Lung (tissue), 12 donors: ENCODE data around the gene ETV7. TPM values are rescaled to one million over a fixed set of nuclear protein-coding genes. Genes with fewer than 3 reads are reported as not detected.

Experiments
- ATAC-seq: fragments of 200-7000 bp; cut with Tn5 transposase; one replicate; pipeline ENCODE4 v1.9.1; 2020; ENCODE audit warnings: moderate number of reproducible peaks; ENCODE audit not compliant: insufficient read depth, low FRiP score
- DNase-seq, 3 donors: peaks; one replicate each; pipeline ENCODE4 v3.0.0-alpha.2; 2013 to 2017
- H3K27ac ChIP-seq, 2 donors: one replicate each; pipeline ENCODE4 v1.5.1; 2013; ENCODE audit warnings: mild to moderate bottlenecking in 2 of 2, moderate library complexity in 2 of 2, control low read depth in 1 of 2, inconsistent platforms in 1 of 2, low read depth in 1 of 2, low read length in 1 of 2
- H3K27me3 ChIP-seq, 3 donors: one replicate each; pipeline ENCODE4 v1.5.1; 2013; ENCODE audit warnings: low read length in 2 of 3; ENCODE audit not compliant: control insufficient read depth in 3 of 3, insufficient read depth in 3 of 3
- H3K36me3 ChIP-seq, 4 donors: one replicate each; pipeline ENCODE4 v1.5.1; 2013; ENCODE audit warnings: low read length in 4 of 4, mild to moderate bottlenecking in 1 of 4, moderate library complexity in 1 of 4; ENCODE audit not compliant: control insufficient read depth in 4 of 4, insufficient read depth in 4 of 4
- H3K4me1 ChIP-seq, 5 donors: one replicate each; pipeline ENCODE4 v1.5.1; 2013; ENCODE audit warnings: low read length in 5 of 5, mild to moderate bottlenecking in 2 of 5, moderate library complexity in 1 of 5; ENCODE audit not compliant: control insufficient read depth in 5 of 5, insufficient read depth in 5 of 5
- H3K4me3 ChIP-seq: one replicate; pipeline ENCODE4 v1.5.1; 2013; ENCODE audit warnings: mild to moderate bottlenecking, control low read depth, moderate library complexity
- H3K9ac ChIP-seq, 2 donors: one replicate each; pipeline ENCODE4 v1.5.1; 2013; ENCODE audit warnings: low read length in 2 of 2, control low read depth in 1 of 2; ENCODE audit not compliant: insufficient read depth in 1 of 2
- H3K9me3 ChIP-seq, 4 donors: one replicate each; pipeline ENCODE4 v1.5.1; 2013; ENCODE audit warnings: low read length in 3 of 4, mild to moderate bottlenecking in 1 of 4, moderate library complexity in 1 of 4; ENCODE audit not compliant: control insufficient read depth in 4 of 4, insufficient read depth in 3 of 4
- CTCF ChIP-seq: IDR thresholded peaks from 2 replicates; pipeline ENCODE4 v1.5.1; 2012; ENCODE audit warnings: mild to moderate bottlenecking; ENCODE audit errors: control extremely low read depth, extremely low read depth
- WGBS, 2 donors: extraction: QIAGEN DNeasy Blood & Tissue Kit; methylation state at CpG; one replicate each; pipeline ENCODE4 v1.1.7; 2013; 5-methylcytosine and 5-hydroxymethylcytosine counted together
- polyA plus RNA-seq, 2 donors: library from polyadenylated mRNA; stranded (reverse); fragments of 200-250 nt; gene quantifications; one replicate each; pipeline ENCODE4 v1.2.1, GENCODE V29; 2013
- total RNA-seq, 2 donors: library from RNA; depleted of rRNA in 1 of 2; stranded (reverse); fragments of >200 nt in 1 of 2; gene quantifications; one replicate each; pipeline ENCODE4 v1.2.1, GENCODE V29; 2014 to 2021
- donor health status: control.
- donor health status: control.
- donor health status: Bipolar disorder and iron deficiency.
- donor health status: healthy.
- donor health status: DM: yes; HTN: yes; CAD: no.

Gene ETV7
- total and polyA plus RNA-seq, 4 donors: 1.4 to 6.6 (median 3.6) TPM

- no peaks in the 10 kb centered on the region for H3K4me1 ChIP-seq
- no peak for DNase-seq
- no peaks in the 10 kb centered on the region for H3K27me3 ChIP-seq
- 91 to 95% methylated on average over 4 of the region's 4 CpGs for WGBS, 2 donors
- TF ChIP-seq CTCF: no peak
- H3K4me3 ChIP-seq: no peak overlapping the region
- H3K27ac ChIP-seq: no peak overlapping the region
- no peaks in the 10 kb centered on the region for H3K9me3 ChIP-seq
- H3K36me3 ChIP-seq: no peaks in the 10 kb centered on the region
- H3K9ac ChIP-seq: no peak overlapping the region
- no peak for ATAC-seq
Measured at GRCh38 chr6:36431197-36431596, 43.7 kb upstream of the ETV7 start.

GRCh38 chr6:36430351-36430750 is 42.9 kb upstream of the ETV7 start:
- Histone ChIP-seq H3K27ac (no peak overlapping the region), H3K4me3 (no peak overlapping the region), H3K27me3 (no peaks in the 10 kb centered on the region), H3K9me3 (no peaks in the 10 kb centered on the region), H3K36me3 (no peaks in the 10 kb centered on the region), H3K9ac (no peak overlapping the region), H3K4me1 (no peaks in the 10 kb centered on the region)
- DNase-seq: no peak
- WGBS, 2 donors: 77 to 90% methylated on average over 2 of the region's 2 CpGs
- ATAC-seq: no peak
- TF ChIP-seq CTCF: no peak

- DNase-seq (no peak), ATAC-seq (no peak)
- Histone ChIP-seq H3K4me1 (no peaks in the 10 kb centered on the region), H3K27ac (no peak overlapping the region), H3K9me3 (no peaks in the 10 kb centered on the region), H3K36me3 (no peaks in the 10 kb centered on the region), H3K27me3 (no peaks in the 10 kb centered on the region), H3K9ac (no peak overlapping the region), H3K4me3 (no peak overlapping the region)
- WGBS, 2 donors: 50 to 74% methylated on average over 4 of the region's 4 CpGs
- TF ChIP-seq CTCF: no peak
Measured at GRCh38 chr6:36428911-36429310, 41.4 kb upstream of the ETV7 start.

- no peak for DNase-seq
- ATAC-seq: no peak
- H3K9me3 ChIP-seq: no peaks in the 10 kb centered on the region
- H3K36me3 ChIP-seq: no peaks in the 10 kb centered on the region
- no peak for TF ChIP-seq CTCF
- H3K4me3 ChIP-seq: no peak overlapping the region
- H3K27ac ChIP-seq: no peak overlapping the region
- 86 to 99% methylated on average over 3 of the region's 3 CpGs for WGBS, 2 donors
- H3K4me1 ChIP-seq: peaks cover 0 to 7% (median 0%) of the 10 kb centered on the region in 5 donors
- no peak overlapping the region for H3K9ac ChIP-seq
- no peaks in the 10 kb centered on the region for H3K27me3 ChIP-seq
Measured at GRCh38 chr6:36426622-36427021, 39.2 kb upstream of the ETV7 start.
